ENCODE data around the gene RASGRF1.

- TF ChIP-seq, protein P1, sequence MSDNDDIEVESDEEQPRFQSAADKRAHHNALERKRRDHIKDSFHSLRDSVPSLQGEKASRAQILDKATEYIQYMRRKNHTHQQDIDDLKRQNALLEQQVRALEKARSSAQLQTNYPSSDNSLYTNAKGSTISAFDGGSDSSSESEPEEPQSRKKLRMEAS (IDR thresholded peaks at IDR 0.05; ENCODE audit: low read depth, low read length), result no peak
- TF ChIP-seq, protein P2, sequence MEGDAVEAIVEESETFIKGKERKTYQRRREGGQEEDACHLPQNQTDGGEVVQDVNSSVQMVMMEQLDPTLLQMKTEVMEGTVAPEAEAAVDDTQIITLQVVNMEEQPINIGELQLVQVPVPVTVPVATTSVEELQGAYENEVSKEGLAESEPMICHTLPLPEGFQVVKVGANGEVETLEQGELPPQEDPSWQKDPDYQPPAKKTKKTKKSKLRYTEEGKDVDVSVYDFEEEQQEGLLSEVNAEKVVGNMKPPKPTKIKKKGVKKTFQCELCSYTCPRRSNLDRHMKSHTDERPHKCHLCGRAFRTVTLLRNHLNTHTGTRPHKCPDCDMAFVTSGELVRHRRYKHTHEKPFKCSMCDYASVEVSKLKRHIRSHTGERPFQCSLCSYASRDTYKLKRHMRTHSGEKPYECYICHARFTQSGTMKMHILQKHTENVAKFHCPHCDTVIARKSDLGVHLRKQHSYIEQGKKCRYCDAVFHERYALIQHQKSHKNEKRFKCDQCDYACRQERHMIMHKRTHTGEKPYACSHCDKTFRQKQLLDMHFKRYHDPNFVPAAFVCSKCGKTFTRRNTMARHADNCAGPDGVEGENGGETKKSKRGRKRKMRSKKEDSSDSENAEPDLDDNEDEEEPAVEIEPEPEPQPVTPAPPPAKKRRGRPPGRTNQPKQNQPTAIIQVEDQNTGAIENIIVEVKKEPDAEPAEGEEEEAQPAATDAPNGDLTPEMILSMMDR (IDR thresholded peaks at IDR 0.05; ENCODE audit: low read depth, low read length), result no peak
- no peak for TF ChIP-seq POLR2A (IDR thresholded peaks at IDR 0.05; ENCODE audit: extremely low read depth, insufficient read length)
Measured at GRCh38 chr15:79086814-79087213, 3.8 kb downstream of the RASGRF1 start.

All from NB4 (cell line).